ENCODE data around the gene ABI3BP.

ABI3BP gene

DNA sequence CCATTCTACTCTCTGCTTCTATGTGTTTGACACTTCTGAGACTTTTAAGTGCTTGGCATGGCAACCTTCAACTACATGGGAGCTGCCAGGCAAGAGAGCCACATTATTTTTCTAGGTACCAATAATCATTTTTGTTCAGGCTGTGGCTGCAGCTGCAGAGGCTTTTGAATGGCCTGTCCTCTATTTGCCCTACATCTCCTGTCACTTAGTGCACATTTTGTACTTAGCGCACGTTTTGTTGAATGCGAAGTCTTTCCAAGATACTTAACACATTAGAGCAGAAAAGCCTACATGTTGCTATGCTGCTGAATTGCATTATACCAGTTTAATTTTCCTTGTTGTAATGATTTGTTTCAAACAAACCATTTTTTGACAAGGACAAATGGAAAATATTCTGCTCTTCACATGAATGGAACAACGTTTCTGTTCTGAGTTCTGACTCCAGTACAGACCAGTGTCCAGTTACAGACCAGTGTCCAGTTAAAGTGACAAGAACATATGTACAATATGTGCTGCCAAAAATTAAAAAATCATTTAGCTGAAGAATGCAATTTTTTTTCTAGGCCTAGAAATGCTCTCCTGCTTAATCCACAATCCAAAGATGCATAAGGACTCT, 113.9 kb downstream of the ABI3BP start:
- DNase-seq: no peak

DNA sequence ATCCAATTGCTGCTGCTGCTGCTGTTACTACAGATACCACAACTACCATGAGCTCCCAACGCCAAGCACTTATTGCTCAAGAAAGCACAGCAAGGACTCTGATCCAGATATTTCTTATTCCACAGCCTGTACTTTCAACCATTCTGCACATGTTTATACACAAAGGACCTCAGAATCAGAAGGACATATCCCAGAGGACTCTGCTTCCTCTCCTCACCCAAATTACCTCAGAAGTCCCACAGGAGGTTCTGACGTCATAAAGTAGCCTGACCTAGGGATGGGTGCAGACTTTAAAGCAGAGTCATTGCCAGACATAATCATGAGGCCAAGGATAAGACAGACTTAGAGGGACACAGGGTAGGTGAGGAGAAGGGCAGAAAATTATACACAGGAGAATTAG, 115.9 kb downstream of the ABI3BP start:
- DNase-seq: no peak

DNA sequence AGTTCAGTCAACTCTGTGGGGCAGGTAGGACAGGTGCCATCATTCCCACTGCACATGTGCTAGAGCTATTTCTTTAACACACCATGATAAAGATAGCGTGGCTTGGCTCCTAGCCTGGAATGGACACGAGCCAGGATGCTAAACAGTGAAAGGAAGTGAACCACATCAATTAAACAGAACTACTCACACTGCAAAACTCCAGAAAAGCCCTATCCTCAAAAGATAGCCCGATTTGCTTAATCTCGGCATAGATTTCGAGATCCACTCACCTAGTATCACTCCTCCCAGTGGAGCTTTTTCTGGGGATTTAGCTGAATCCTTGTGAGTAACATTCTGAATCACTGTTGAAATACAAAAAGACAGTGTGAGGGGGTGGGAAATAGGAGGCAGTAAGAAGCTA, 118.0 kb downstream of the ABI3BP start:
- no peak for DNase-seq

DNA sequence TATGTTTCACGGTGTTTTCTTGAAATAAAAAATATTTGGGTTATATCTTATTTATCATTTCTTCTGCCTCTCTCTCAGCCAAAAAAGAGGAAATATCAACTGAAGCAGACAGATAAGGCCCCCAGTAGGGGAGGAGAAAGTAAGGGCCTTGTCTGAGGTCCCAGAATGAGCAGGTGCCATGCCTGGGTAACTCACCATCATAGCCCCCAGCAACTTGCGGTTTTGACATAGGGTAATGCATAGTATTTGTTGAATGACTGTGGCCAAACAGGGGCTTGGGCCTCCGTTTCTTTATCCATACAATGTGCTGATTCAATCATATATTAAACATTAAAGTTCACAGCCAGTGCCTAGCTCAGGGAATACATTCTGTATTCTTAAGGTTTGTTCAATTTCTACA, 119.6 kb downstream of the ABI3BP start:
- no peak for DNase-seq

DNA sequence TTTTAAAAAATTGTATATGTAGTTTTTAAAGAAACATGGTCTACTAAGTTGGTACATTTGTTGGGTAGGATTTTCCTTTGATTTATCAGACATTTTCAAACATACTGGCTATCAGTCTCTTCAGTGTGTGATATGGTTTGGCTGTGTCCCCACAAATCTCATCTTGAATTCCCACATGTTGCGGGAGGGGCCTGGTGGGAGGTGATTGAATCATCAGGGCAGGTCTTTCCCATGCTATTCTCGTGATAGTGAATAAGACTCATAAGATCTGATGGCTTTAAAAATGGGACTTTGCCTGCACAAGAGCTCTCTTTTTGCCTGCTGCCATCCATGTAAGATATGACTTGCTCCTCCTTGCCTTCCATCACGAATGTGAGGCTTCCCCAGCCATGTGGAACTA, 121.9 kb downstream of the ABI3BP start:
- no peak for DNase-seq

DNA sequence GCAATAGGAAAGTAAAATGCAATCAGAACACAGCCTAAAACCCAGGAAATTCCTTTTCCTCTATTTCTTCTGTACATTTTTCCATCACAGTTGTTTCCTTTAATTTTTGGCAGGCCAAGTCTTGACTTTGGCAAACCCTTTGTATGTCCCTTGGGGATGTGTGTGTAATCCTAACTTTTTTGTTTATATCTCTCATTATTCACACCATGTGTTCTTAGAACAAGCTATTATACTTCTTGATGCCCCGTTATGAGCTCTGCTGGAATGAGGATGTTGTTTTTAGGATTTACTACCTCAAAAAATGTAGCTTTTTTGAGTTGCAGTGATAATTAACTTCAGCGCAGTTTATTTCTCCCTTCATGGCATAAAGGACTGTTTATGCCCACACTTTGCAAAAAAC, 123.4 kb downstream of the ABI3BP start:
- DNase-seq: no peak

DNA sequence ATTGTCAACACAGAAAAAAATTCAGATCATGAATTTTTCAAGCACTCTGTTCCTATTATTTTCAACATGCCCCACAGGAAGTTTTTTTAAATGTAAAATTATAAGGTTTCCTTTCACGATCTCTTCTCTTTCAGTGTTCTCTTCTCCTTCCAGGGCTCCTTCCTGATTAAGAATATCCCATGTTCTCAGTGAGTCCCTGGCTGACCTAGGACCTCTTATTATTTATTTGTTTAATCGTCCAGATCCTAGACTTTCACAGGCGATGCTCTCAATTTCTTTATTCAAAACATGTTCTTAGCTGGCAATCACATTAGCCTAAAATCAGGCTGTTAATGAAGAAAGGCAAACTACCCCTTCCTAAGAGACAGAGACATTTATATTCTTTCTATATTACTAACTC, 124.3 kb downstream of the ABI3BP start:
- DNase-seq: no peak

DNA sequence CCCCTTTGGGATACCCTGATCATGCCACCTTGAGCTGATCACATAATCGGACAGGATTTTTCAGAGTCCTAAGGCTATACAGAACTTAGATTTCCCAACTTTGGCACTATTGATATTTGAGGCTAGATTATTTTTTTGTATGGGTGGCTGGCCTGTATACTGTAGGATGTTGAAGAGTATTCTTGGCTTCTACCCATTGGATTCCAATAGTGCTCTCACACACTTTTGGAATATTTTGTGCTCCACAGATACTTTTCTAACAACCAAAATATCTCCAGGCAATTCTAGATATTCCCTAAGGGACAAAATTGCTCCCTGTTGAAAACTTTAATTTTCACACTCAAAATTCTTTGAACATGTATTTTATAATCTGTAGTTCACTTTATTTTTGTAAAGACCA, 125.1 kb downstream of the ABI3BP start:
- no peak for DNase-seq

DNA sequence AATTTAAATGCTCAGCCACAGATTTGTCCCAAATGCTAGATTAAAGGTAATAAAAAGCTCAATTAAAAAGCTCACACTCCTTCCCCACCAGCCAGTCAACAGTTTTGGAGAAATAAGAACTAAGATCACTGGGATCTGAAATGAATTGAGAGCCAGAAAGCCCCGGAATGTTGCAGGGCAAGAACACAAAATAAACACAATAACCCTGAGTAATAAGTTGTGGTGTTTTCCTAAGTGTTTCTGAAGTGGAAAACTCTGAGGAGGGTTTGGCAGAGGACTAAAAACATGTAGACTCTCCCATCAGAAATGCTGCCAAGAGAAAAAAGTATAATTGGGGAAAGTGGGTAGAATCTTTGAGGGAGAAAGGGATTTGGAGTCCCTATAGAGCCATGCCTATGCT, 127.8 kb downstream of the ABI3BP start:
- DNase-seq: no peak

DNA sequence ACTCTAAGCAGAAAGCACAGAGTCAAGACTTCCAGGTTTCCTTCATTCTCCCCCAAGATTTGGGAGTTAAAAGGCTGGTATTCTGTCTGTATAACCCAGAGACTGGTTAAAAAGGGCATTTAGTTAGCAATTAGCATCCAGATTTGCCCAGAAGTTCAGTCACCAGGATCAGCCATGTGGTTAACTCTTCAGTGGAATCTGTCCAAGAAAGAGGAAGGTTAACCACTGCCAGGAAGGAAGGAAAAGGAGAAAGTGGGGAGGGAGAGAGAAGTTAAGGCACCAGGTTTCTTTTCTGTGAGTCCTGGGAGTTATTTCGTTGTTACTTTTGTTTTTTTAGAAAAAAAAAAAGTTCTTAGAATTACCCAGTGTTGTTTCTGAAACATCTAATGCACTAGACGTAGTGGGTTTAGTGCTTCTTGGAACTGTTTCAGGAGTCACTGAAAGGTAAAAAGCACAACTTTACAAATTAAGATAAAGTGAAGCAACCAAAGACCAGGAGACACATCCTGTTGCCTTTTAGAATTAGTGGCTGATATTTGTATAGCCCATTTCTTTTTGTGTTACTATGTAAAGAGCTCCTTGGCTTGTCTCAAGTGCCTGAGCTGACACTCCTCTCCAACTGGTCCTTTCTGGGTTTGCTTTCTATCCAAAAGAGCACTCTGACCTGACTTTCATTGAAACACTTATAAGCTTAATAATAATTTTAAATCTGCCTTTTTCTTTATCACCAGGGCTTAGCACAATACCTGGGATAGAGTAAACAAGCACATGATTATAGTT, 128.6 kb downstream of the ABI3BP start:
- no peak for DNase-seq

DNA sequence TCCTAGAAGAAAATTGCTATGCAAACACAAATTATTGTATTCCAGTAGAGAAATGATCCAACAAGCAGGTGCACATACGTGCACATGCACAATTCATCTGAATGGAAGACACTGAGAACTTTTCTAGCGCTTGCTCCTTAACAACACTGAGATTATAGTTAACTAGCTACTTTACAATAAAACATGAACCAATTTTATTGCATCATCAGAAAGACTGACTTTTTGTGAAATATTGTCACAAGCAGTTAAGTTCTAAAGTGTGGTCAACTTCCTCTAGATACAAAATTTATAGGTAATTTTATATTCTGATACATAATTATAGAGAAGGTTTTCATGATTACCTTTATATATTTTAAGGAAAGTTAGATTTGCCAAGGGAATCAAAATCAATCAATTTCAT, 135.4 kb downstream of the ABI3BP start:
- no peak for DNase-seq

DNA sequence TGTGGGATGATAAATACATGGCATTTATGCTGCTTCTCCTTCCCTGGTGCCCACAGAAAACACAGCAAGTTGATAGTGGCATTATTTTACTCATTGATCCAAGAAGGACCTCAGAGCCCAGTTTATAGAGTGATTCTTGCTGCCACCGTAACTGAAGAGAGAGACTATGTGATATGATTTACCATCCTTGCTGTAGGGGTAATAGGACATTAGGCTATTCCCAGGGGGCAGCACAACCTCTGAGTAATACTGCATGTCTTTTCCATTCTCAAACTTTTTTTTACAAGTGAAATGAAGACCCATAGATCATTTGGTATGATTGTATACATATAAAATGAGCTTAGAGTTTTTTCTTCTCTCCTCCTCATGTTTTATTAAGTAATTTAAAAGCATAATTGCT, 136.4 kb downstream of the ABI3BP start:
- no peak for DNase-seq

DNA sequence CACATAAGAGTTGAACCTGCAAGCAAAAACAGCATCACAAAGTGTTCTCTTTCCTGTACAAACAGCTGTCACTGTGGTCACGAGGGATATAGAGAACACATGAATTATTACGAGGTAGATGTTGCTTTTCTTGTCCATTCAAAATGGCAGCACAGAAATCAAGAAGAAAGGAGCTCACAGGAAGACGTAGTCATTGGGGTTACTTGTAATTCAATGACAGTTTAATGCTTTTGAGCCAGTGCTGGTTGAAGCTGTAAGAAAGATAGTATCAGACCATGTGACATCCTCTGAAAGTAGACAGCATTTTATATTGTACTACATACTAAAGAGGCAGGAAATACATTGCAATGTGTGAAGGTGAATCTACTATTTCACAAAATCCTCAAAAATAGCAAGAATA, 140.4 kb downstream of the ABI3BP start:
- DNase-seq: no peak

DNA sequence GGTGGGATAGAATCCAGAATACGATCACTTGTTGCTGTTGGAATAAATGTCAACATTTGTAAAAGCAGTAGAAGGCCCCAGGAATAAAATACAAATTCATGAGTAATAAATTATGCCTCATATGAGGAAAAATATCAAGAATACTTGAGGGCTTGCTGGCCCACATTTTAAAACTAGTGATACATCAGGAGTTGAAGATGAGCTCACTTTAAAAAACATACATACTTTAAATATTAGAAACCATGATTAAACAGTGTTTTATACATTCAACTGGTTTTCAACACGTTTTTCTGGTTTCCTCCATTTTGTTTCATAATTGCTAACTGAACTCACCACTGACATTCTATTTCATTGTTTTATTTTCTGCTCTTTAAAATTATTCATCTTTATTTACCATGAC, 142.5 kb downstream of the ABI3BP start:
- no peak for DNase-seq

DNA sequence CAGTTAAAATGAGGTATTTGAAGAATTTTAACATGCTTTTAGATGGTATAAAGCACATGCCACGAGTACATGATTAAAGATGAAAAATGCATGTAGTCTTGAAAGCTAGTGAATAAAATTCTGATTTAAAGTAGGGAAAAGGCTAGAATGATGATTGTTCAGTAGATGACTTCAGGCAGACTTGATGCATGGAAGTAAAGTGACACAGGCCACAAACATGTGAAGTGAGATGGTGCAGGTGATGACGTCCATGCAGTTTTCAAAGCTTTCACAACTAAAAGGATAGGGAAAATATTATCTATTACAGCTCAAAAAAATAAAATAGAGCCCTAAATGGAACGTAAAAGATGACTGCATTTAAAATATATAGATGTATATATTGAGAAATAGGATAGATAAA, 143.1 kb downstream of the ABI3BP start:
- DNase-seq: no peak

DNA sequence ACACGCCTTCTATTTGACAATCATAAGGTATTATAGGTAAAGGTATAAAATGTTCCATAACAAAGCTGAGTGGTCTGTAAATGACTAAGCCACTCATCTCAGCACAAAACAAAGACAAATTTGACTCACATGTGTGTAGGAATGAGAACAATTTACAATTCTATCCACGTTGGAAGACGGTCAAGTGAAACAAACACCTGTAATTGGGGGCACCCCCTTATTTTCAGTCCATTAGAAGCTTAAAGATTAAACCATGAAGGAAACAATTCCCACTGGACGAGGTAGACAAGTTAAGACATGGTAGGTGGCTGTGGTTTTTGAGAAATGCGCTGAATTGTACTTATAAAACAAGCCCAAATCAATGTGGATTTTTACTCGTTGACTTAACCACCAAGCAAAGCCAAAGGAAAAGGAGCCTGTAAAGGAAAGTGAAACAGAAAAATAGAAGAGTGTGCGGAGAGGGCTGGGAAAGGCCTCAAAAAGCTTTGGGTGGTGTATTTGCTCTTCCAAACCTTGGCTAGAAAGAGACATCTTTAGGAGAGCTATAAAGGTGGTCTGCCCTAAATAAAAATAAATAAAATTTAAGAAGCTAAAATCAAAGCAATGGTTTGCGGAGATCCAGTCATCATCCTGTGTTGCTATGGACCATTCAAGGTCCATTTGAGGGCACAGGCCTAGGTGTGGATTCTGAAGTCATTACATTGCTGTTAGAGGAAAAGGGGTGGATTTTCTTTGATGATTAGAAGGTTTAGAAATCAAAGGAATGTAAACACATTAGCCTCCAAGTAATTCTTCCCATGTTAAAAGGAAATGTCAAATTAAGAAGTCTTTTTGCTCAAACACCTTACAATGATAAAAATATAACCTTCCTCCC, 148.9 kb downstream of the ABI3BP start:
- DNase-seq: no peak

DNA sequence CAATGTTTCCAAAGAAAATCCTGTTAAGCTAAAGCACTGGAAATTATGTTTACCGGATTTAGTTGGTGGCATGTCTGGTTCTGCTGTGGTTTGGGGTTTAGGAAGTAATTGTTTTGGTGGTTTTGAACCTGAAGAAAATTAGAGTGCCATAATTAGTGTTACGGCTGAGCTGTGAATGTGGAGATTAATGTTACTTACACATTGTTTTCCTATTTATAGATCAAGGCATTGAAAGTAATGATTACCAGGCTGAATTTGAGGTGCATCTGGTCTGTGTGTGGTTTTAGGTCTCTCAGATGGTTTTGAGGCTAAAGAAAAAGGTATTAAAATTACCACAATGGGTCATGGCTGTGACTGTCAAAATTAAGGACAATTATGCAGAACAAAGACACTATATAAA, 155.1 kb downstream of the ABI3BP start:
- DNase-seq: no peak

DNA sequence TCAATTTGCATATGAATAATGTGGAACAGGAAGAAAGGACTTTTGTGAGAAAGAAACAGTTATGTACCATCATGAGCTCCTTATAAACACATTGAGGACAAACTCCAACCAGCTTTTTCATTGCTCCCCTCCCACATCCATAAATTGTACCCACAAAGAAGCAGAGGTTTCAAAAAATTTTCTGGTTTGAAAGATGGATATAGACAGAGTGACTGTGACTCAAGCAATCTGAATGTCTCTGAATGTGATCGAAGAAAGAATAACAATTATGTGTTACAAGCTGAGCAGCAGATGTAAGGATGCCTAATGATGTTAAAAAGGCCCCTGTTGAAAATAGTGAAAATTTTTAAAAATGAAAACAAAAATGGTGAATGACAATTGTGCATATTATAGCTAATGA, 156.6 kb downstream of the ABI3BP start:
- no peak for DNase-seq

DNA sequence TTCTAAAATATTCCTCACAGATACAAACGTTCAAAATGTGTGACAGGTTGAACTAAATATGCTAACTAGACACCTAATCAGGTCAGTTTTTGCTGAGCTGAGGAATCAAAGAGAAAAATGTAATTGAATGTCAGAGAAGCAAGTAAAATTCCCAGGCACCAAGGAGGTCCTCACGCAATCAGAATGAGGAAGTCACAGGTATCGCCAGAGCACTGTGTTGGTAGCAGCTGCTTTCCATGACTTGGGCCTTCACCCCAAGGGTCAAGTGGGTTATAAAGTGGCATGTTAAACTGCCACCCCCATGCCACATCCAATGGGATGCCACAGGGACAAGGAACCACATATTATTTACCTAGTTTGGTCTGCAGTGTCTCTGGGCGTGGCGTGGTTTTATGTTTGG, 158.9 kb downstream of the ABI3BP start:
- no peak for DNase-seq

DNA sequence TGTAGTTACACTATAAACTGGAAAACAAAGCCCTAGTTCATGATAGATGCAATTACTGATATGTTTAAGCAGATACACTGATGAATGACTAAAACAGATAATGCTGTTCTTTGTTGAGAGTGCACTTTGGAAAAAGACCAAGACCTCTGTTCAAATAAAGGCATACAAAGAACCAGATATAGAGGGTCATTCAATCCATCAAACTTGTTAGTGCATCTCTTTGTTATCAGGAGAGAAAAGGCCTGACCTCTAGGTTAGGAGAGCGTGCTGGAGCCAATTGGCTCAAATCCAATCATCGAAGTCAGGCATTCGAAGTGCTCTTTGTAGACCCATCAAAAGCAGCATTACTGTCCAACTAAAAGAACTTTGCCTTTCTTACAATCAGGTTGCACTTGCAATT, 159.7 kb downstream of the ABI3BP start:
- no peak for DNase-seq

DNA sequence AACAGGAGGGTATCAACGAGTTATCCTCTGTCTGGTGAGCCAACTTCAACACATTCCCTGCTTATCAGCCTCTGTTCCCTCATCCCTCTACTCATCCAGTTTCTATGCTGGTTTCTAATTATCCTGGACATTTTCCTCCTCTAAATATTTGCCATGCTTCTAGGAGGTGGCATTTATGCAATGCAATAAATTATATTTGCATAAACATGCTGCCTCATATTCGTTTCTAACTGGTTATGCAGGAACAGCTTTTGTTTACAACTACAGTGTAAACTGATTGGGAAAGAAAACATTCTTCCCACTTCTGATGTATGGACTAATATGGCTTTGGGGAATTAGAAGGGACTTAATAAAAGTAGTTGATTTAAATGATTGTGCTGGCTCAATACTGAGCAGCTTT, 161.6 kb downstream of the ABI3BP start:
- no peak for DNase-seq

DNA sequence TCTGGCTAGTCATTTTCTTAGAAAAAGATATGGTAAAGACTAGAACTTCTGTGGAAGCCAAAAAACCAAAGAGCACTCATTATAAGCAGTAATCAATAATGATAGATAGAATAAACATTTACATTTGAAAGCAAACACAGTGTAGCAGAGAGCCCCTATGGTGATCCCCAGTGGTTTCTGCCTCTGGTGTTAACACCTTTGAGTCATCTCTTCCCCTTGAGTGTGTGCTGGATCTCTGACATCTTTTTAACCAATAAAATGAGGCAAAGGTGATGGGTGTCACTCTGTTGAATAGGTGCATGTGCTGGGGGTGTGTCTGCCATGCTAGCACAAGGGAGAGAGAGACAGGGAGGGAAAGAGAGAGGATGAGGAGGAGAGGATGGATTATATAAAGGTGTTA, 162.3 kb downstream of the ABI3BP start:
- no peak for DNase-seq

DNA sequence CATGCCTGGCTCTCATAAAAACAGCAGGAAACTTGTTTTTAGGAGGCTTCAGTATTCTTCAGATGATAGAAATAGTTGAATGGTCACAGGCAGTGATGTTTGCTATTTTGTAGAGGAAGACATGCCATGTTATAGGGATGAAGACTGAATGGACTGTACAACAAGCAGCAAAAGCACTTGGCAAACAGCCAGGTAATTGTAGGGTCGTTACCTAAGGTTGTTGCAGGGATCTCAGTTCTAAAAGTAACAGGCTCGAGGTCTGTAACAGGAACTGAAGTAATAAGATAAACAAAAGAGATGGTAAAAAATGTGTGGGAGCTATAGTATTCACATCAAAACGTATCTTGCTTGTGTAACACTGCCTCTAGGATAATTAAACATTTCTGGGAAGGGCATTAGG, 167.6 kb downstream of the ABI3BP start:
- DNase-seq: no peak

DNA sequence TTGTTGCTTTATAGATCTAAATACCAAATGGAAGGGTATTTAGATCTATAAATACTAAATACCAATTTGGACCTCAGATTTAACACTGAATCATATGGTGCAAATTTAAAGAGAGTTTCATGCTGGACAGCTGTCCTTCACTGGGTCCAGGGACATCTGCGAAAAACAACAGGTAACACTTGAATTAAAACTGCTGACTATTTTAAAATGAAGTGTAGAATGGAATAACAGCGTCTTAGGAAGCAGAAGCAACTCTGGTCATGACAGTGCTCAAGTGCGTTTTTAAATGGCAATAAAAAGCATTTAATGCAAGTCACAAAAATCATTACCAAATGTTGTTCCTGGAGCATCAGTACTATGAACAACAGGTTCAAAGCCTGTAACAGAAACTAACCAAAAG, 177.6 kb downstream of the ABI3BP start:
- no peak for DNase-seq

Data from SHP77 (cell line).